HepG2 (cell line): ENCODE measurements around the gene SLC5A6. TPM values are rescaled to one million over a fixed set of nuclear protein-coding genes. Genes with fewer than 3 reads are reported as not detected.

Experiments
- GTF3A ChIP-seq: sonication (generic); formaldehyde crosslinking; conservative IDR thresholded peaks from 2 replicates; pipeline ENCODE4 v1.4.0; 2020; ENCODE audit warnings: mild to moderate bottlenecking, missing genetic modification reagents
- HDAC1 ChIP-seq: sonication (generic); formaldehyde crosslinking; IDR thresholded peaks from 2 replicates; pipeline ENCODE4 v1.5.1; 2020; ENCODE audit warnings: mild to moderate bottlenecking, missing genetic modification reagents
- MED13 ChIP-seq: sonication (generic); formaldehyde crosslinking; IDR thresholded peaks from 2 replicates; pipeline ENCODE4 v1.5.0; 2020; ENCODE audit warnings: missing genetic modification reagents
- MEF2D ChIP-seq: sonication (generic); formaldehyde crosslinking; IDR thresholded peaks from 2 replicates; pipeline ENCODE4 v1.5.1; 2020; ENCODE audit warnings: mild to moderate bottlenecking, missing genetic modification reagents
- NR2F6 ChIP-seq, 2 experiments: IDR thresholded peaks; 2 replicates each; pipeline ENCODE4 v1.6.1; 2016; ENCODE audit warnings: antibody characterized with exemption in 1 of 2, mild to moderate bottlenecking in 1 of 2
- PATZ1 ChIP-seq: sonication (generic); formaldehyde crosslinking; IDR thresholded peaks from 2 replicates; pipeline ENCODE4 v1.4.0; 2020; ENCODE audit warnings: missing genetic modification reagents
- SRSF9 ChIP-seq: fragments of 200-400 bp; formaldehyde crosslinking; IDR thresholded peaks from 2 replicates; pipeline ENCODE4 v1.6.1; 2018; ENCODE audit warnings: borderline replicate concordance, mild to moderate bottlenecking, low read depth, low read length; ENCODE audit not compliant: insufficient read depth, poor library complexity, severe bottlenecking
- STAT5B ChIP-seq: sonication (generic); formaldehyde crosslinking; IDR thresholded peaks from 2 replicates; pipeline ENCODE4 v1.4.0; 2020; ENCODE audit warnings: missing genetic modification reagents
- TBL1XR1 ChIP-seq: fragments of 150-350 bp; IDR thresholded peaks from 2 replicates; pipeline ENCODE4 v1.6.1; 2014; ENCODE audit warnings: borderline replicate concordance, low read length; ENCODE audit not compliant: partially characterized antibody
- TBP ChIP-seq: sonication (generic); formaldehyde crosslinking; IDR thresholded peaks from 2 replicates; pipeline ENCODE4 v1.5.0; 2020; ENCODE audit warnings: missing genetic modification reagents
- ZBTB14 ChIP-seq: sonication (generic); formaldehyde crosslinking; IDR thresholded peaks from 2 replicates; pipeline ENCODE4 v1.4.0; 2020; ENCODE audit warnings: missing genetic modification reagents
- ZBTB20 ChIP-seq: sonication (generic); formaldehyde crosslinking; IDR thresholded peaks from 2 replicates; pipeline ENCODE4 v1.8.1; 2023; ENCODE audit warnings: missing genetic modification reagents, low read depth, mild to moderate bottlenecking, borderline replicate concordance
- ZBTB38 ChIP-seq: sonication (generic); formaldehyde crosslinking; IDR thresholded peaks from 2 replicates; pipeline ENCODE4 v1.5.1; 2020; ENCODE audit warnings: mild to moderate bottlenecking, missing genetic modification reagents
- ZBTB7B ChIP-seq: sonication (generic); formaldehyde crosslinking; IDR thresholded peaks from 2 replicates; pipeline ENCODE4 v1.4.0; 2020; ENCODE audit warnings: missing genetic modification reagents
- ZC3H13 ChIP-seq: sonication (generic); formaldehyde crosslinking; IDR thresholded peaks from 2 replicates; pipeline ENCODE4 v1.8.1; 2023; ENCODE audit warnings: mild to moderate bottlenecking, missing genetic modification reagents, moderate library complexity
- ZMAT3 ChIP-seq: sonication (generic); formaldehyde crosslinking; conservative IDR thresholded peaks from 2 replicates; pipeline ENCODE4 v1.7.0; 2021; ENCODE audit warnings: missing genetic modification reagents
- ZMAT5 ChIP-seq: sonication (generic); formaldehyde crosslinking; IDR thresholded peaks from 2 replicates; pipeline ENCODE4 v1.5.0; 2020; ENCODE audit warnings: mild to moderate bottlenecking, low read depth, missing genetic modification reagents, borderline replicate concordance
- ZNF143 ChIP-seq: sonication (generic); formaldehyde crosslinking; IDR thresholded peaks from 2 replicates; pipeline ENCODE4 v1.4.0; 2020; ENCODE audit warnings: missing genetic modification reagents
- ZNF331 ChIP-seq: sonication (generic); formaldehyde crosslinking; IDR thresholded peaks from 2 replicates; pipeline ENCODE4 v1.4.0; 2020; ENCODE audit warnings: missing genetic modification reagents
- ZNF354B ChIP-seq: sonication (generic); formaldehyde crosslinking; IDR thresholded peaks from 2 replicates; pipeline ENCODE4 v1.8.0; 2022; ENCODE audit warnings: mild to moderate bottlenecking, missing genetic modification reagents
- ZNF552 ChIP-seq: sonication (generic); formaldehyde crosslinking; IDR thresholded peaks from 2 replicates; pipeline ENCODE4 v1.9.0; 2022; ENCODE audit warnings: missing genetic modification reagents, mild to moderate bottlenecking, borderline replicate concordance
- ZNF558 ChIP-seq: sonication (generic); formaldehyde crosslinking; IDR thresholded peaks from 2 replicates; pipeline ENCODE4 v1.9.0; 2022; ENCODE audit warnings: mild to moderate bottlenecking, missing genetic modification reagents, borderline replicate concordance
- ZNF574 ChIP-seq: sonication (generic); formaldehyde crosslinking; IDR thresholded peaks from 2 replicates; pipeline ENCODE4 v1.4.0; 2020; ENCODE audit warnings: missing genetic modification reagents
- ZNF713 ChIP-seq: sonication (generic); formaldehyde crosslinking; IDR thresholded peaks from 2 replicates; pipeline ENCODE4 v1.4.0; 2020; ENCODE audit warnings: mild to moderate bottlenecking, missing genetic modification reagents
- ZNF878 ChIP-seq: sonication (generic); formaldehyde crosslinking; IDR thresholded peaks from 2 replicates; pipeline ENCODE4 v1.8.1; 2023; ENCODE audit warnings: mild to moderate bottlenecking, missing genetic modification reagents, moderate library complexity
- polyA plus RNA-seq, 8 experiments: library from polyadenylated mRNA; depleted of rRNA in 3 of 8; stranded (reverse) in 7 of 8; unstranded in 1 of 8; fragments of >200 nt; fragmentation: Illumina TruSeq in 4 of 8; extraction: Trizol in 4 of 8; gene quantifications; 2 replicates each; pipeline versions ENCODE4 v1.2.1 to v1.2.3, GENCODE V29; 2011 to 2016; ENCODE audit warnings: low read depth in 4 of 8, missing spikeins in 1 of 8, mixed read lengths in 1 of 8; ENCODE audit not compliant: insufficient read depth in 1 of 8
- total RNA-seq, 5 experiments: library from RNA; depleted of rRNA; stranded (reverse); fragments of >200 nt; fragmentation: Illumina TruSeq; extraction: Trizol; gene quantifications; 2 replicates each; pipeline ENCODE4 v1.2.3, GENCODE V29; 2016; ENCODE audit warnings: low read depth in 1 of 5

Gene SLC5A6
- total and polyA plus RNA-seq, 2 of the 13 experiments (the other 11 are each of a cell fraction or from before 2014, with no cell fraction given), result 135 to 417 TPM

- TF ChIP-seq ZNF558 (CRISPR knock-in tag) (no peak), NR2F6 (IDR thresholded peaks at IDR 0.05) (no peak), NR2F6 (CRISPR knock-in tag; IDR thresholded peaks at IDR 0.05) (peak; percentile 65; the same call in 1 of the 2 replicates), ZC3H13 (CRISPR knock-in tag) (no peak), ZMAT3 (CRISPR knock-in tag) (no peak), TBL1XR1 (no peak), MED13 (CRISPR knock-in tag) (no peak), ZMAT5 (no peak), ZNF331 (CRISPR knock-in tag) (0 out of 2 replicates have a peak, but pooled peaks have one; percentile 30), ZBTB7B (CRISPR knock-in tag) (no peak), ZNF878 (no peak), HDAC1 (CRISPR knock-in tag) (no peak), ZNF713 (CRISPR knock-in tag) (no peak), ZNF552 (CRISPR knock-in tag) (no peak), ZNF354B (no peak), ZNF143 (CRISPR knock-in tag) (0 out of 2 replicates have a peak, but pooled peaks have one; percentile 19), TBP (no peak), MEF2D (CRISPR knock-in tag) (no peak; the same call in 1 of the 2 replicates), ZBTB14 (CRISPR knock-in tag) (no peak), ZBTB38 (CRISPR knock-in tag) (no peak), GTF3A (CRISPR knock-in tag) (no peak), PATZ1 (CRISPR knock-in tag) (no peak), SRSF9 (no peak), ZBTB20 (CRISPR knock-in tag) (no peak), STAT5B (no peak), ZNF574 (CRISPR knock-in tag) (peak; percentile 34; the same call in 1 of the 2 replicates)
Measured at GRCh38 chr2:27152102-27152795, 59.8 kb downstream of the SLC5A6 start (continued).
